A673 (cell line): ENCODE results near the gene DNASE1L3.

Experiments
- EZH2 ChIP-seq: fragments of 200-600 bp; sonication (generic); IDR thresholded peaks from 2 replicates; pipeline ENCODE4 v1.6.1; 2017; ENCODE audit warnings: borderline replicate concordance, low read depth, mild to moderate bottlenecking, mixed read lengths, antibody characterized with exemption, low read length; ENCODE audit not compliant: poor library complexity, severe bottlenecking
- TF ChIP-seq, protein P1 (sequence below): fragments of 300-800, 200-600 bp; sonication (generic); conservative IDR thresholded peaks from 2 replicates; pipeline ENCODE4 v1.5.1; 2017; ENCODE audit warnings: low read depth, mild to moderate bottlenecking, antibody characterized with exemption, low read length, moderate library complexity, mixed read lengths

DNA sequence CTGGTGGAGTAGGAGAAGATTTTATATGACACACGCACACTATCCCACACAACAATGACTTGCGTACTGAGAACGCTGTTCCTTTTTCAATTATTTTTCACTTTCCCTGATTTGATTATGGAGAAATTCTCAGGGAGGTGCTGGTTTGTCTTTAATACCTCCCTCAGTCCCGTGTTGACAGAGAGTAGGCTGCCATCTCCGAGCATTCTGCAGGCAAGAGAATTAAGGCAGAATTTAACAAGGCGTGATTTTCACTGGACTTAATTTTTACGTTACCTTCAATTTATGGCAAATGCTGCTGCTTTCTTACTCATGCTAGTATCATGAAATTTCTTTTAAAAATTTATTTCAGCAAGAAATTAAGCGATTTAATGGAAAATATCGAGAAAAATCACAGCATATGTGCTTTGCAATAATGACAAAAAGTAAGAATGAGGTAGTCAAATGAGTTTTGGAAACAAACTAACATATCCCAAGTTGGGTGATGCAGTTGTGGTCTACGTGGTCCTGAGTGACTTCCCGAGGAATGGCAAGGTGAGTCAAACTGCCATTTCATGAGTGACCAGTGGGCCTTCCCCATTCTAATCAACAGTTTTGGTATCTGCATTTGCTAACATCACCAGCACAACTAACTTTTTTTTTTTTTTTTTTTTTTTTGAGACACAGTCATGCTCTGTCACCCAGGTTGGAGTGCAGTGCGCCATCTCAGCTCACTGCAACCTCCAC lies 16.9 kb downstream of the DNASE1L3 start:
- TF ChIP-seq, protein P1, sequence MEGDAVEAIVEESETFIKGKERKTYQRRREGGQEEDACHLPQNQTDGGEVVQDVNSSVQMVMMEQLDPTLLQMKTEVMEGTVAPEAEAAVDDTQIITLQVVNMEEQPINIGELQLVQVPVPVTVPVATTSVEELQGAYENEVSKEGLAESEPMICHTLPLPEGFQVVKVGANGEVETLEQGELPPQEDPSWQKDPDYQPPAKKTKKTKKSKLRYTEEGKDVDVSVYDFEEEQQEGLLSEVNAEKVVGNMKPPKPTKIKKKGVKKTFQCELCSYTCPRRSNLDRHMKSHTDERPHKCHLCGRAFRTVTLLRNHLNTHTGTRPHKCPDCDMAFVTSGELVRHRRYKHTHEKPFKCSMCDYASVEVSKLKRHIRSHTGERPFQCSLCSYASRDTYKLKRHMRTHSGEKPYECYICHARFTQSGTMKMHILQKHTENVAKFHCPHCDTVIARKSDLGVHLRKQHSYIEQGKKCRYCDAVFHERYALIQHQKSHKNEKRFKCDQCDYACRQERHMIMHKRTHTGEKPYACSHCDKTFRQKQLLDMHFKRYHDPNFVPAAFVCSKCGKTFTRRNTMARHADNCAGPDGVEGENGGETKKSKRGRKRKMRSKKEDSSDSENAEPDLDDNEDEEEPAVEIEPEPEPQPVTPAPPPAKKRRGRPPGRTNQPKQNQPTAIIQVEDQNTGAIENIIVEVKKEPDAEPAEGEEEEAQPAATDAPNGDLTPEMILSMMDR, result no peak
- TF ChIP-seq EZH2, result no peak
